ENCODE data around the gene ATP9A.
"Not testable (repeated sequence)": the region's sequence is repeated elsewhere in the genome, so short reads cannot be mapped to it uniquely, and the experiment has no call there.

Gene ATP9A

GRCh38 chr20:51653226-51653625, 115.0 kb downstream of the ATP9A start:
- DNase-seq: no peak

GRCh38 chr20:51651921-51652549, 116.2 kb downstream of the ATP9A start:
- DNase-seq: no peak

GRCh38 chr20:51650685-51651134, 117.5 kb downstream of the ATP9A start:
- no peak for DNase-seq

- no peak for DNase-seq
Observed at GRCh38 chr20:51648571-51648947, 119.6 kb downstream of the ATP9A start.

- DNase-seq: no peak
Observed at GRCh38 chr20:51647674-51648570, 120.3 kb downstream of the ATP9A start.

GRCh38 chr20:51643810-51644209, 124.4 kb downstream of the ATP9A start:
- not testable (repeated sequence) for DNase-seq

GRCh38 chr20:51643390-51643789, 124.8 kb downstream of the ATP9A start:
- DNase-seq: no peak

- no peak for DNase-seq
Observed at GRCh38 chr20:51641866-51642265, 126.3 kb downstream of the ATP9A start.

- DNase-seq: no peak
Observed at GRCh38 chr20:51640743-51641142, 127.4 kb downstream of the ATP9A start.

- peak in 1 of 2 experiments; percentile 66 for DNase-seq
Observed at GRCh38 chr20:51639206-51639832, 128.9 kb downstream of the ATP9A start.

- no peak for DNase-seq
Observed at GRCh38 chr20:51637241-51637640, 130.9 kb downstream of the ATP9A start.

GRCh38 chr20:51636123-51636522, 132.1 kb downstream of the ATP9A start:
- peak; percentile 20 to 48 for DNase-seq

GRCh38 chr20:51635680-51636079, 132.5 kb downstream of the ATP9A start:
- DNase-seq: no peak

GRCh38 chr20:51634877-51635276, 133.3 kb downstream of the ATP9A start:
- DNase-seq: no peak

GRCh38 chr20:51634257-51634656, 133.9 kb downstream of the ATP9A start:
- DNase-seq: no peak

GRCh38 chr20:51633430-51633829, 134.8 kb downstream of the ATP9A start:
- DNase-seq: no peak

GRCh38 chr20:51631953-51632352, 136.2 kb downstream of the ATP9A start:
- no peak for DNase-seq

GRCh38 chr20:51631011-51631950, 136.9 kb downstream of the ATP9A start:
- DNase-seq: peak; percentile 77 to 96

GRCh38 chr20:51629399-51630058, 138.7 kb downstream of the ATP9A start:
- no peak for DNase-seq

- DNase-seq: no peak
Observed at GRCh38 chr20:51628533-51629398, 139.4 kb downstream of the ATP9A start.

- no peak for DNase-seq
Observed at GRCh38 chr20:51627586-51627985, 140.6 kb downstream of the ATP9A start.

All from SW 1271 (cell line).